Keratinocyte (primary cell): ENCODE measurements around the gene UQCRC1. TPM values are rescaled to one million over a fixed set of nuclear protein-coding genes. Genes with fewer than 3 reads are reported as not detected.

ENCODE experiments used
- DNase-seq: peaks from one replicate; pipeline ENCODE4 v3.0.0-alpha.2; 2011; ENCODE audit warnings: low read depth, missing footprints, low spot score
- FAIRE-seq: peaks from 2 replicates; lab custom pipeline; 2011; peaks lifted over from hg19 to GRCh38; lab: Jason Lieb, UNC
- H2AFZ ChIP-seq: 2 replicates; pipeline ENCODE4 v1.6.0; 2012; ENCODE audit warnings: low read length, control low read depth, inconsistent platforms; ENCODE audit not compliant: control insufficient read depth
- H3K27ac ChIP-seq: 2 replicates; pipeline ENCODE4 v1.5.1; 2011; ENCODE audit warnings: low read length; ENCODE audit not compliant: control insufficient read depth, insufficient read depth
- H3K27me3 ChIP-seq: 3 replicates; pipeline ENCODE4 v1.6.0; 2011; ENCODE audit warnings: low read length; ENCODE audit not compliant: control insufficient read depth, insufficient read depth; ENCODE audit errors: extremely low read depth
- H3K36me3 ChIP-seq, 2 experiments: 2 replicates in 1 of 2; 3 replicates in 1 of 2; pipeline ENCODE4 v1.5.1; 2011; ENCODE audit warnings: low read length in 2 of 2, mild to moderate bottlenecking in 1 of 2; ENCODE audit not compliant: control insufficient read depth in 2 of 2, insufficient read depth in 2 of 2; ENCODE audit errors: extremely low read depth in 1 of 2
- H3K4me1 ChIP-seq: 3 replicates; pipeline ENCODE4 v1.5.1; 2011; ENCODE audit warnings: low read length; ENCODE audit not compliant: control insufficient read depth, insufficient read depth; ENCODE audit errors: extremely low read depth
- H3K4me2 ChIP-seq: 3 replicates; pipeline ENCODE4 v1.6.0; 2011; ENCODE audit warnings: low read depth, low read length; ENCODE audit not compliant: control insufficient read depth, insufficient read depth; ENCODE audit errors: extremely low read depth
- H3K4me3 ChIP-seq, 3 experiments: fragments of 200-600 bp in 1 of 3; sonication (generic) in 1 of 3; 2 replicates in 2 of 3; 3 replicates in 1 of 3; pipeline ENCODE4 v1.5.1; 2011 to 2016; ENCODE audit warnings: low read length in 3 of 3, mild to moderate bottlenecking in 3 of 3, control low read depth in 2 of 3, inconsistent platforms in 1 of 3, low read depth in 1 of 3, mixed read lengths in 1 of 3, mixed run types in 1 of 3, moderate library complexity in 1 of 3; ENCODE audit not compliant: control insufficient read depth in 2 of 3, insufficient read depth in 2 of 3; ENCODE audit errors: extremely low read depth in 1 of 3
- H3K79me2 ChIP-seq: 2 replicates; pipeline ENCODE4 v1.6.0; 2012; ENCODE audit warnings: low read length; ENCODE audit not compliant: control insufficient read depth, insufficient read depth
- H3K9ac ChIP-seq: 3 replicates; pipeline ENCODE4 v1.6.0; 2011; ENCODE audit warnings: low read length; ENCODE audit not compliant: control insufficient read depth, insufficient read depth; ENCODE audit errors: extremely low read depth
- H3K9me1 ChIP-seq: 3 replicates; pipeline ENCODE4 v1.6.0; 2011; ENCODE audit warnings: low read length; ENCODE audit not compliant: control insufficient read depth, insufficient read depth; ENCODE audit errors: extremely low read depth
- H3K9me3 ChIP-seq: 2 replicates; pipeline ENCODE4 v1.5.1; 2012; ENCODE audit warnings: low read depth, low read length; ENCODE audit not compliant: control insufficient read depth
- H4K20me1 ChIP-seq: 3 replicates; pipeline ENCODE4 v1.6.0; 2011; ENCODE audit warnings: low read length; ENCODE audit not compliant: control insufficient read depth, insufficient read depth; ENCODE audit errors: extremely low read depth
- EZH2 ChIP-seq: IDR thresholded peaks from one replicate; pipeline ENCODE4 v1.6.1; 2012; ENCODE audit warnings: inconsistent platforms, mild to moderate bottlenecking, low read length, moderate library complexity
- dilution Hi-C: fragments of 300-500 bp; cut with MboI; formaldehyde crosslinking; loops from one replicate; pipeline ENCODE4 v1.7.0; 2020; ENCODE audit warnings: low sequenced_read_pairs; ENCODE audit not compliant: extremely low pct_ligation_motif_present
- polyA plus RNA-seq, 5 experiments: library from polyadenylated mRNA; depleted of rRNA in 3 of 5; stranded (reverse) in 3 of 5; stranded (forward) in 1 of 5; unstranded in 1 of 5; fragments of >200 nt; gene quantifications; 1 replicate in 1 of 5; 2 replicates in 3 of 5; 3 replicates in 1 of 5; pipeline versions ENCODE4 v1.2.1 to v1.2.3, GENCODE V29; 2011 to 2012; ENCODE audit warnings: missing spikeins in 2 of 5, low read depth in 1 of 5, low replicate concordance in 1 of 5
- TF ChIP-seq, protein P1 (sequence below), 3 experiments: IDR thresholded peaks in 1 of 3; conservative IDR thresholded peaks in 1 of 3; optimal IDR thresholded peaks in 1 of 3; 2 replicates in 2 of 3; 3 replicates in 1 of 3; pipeline versions ENCODE3 to v1.5.1; 2011; ENCODE audit warnings: low read length in 3 of 3, mild to moderate bottlenecking in 3 of 3, moderate library complexity in 2 of 3, control low read depth in 1 of 3, inconsistent platforms in 1 of 3; ENCODE audit not compliant: insufficient read depth in 2 of 3; ENCODE audit errors: extremely low read depth in 1 of 3

UQCRC1 gene
- polyA plus RNA-seq, 1 donor (not counting 4 experiments of a cell fraction or from before 2014, with no cell fraction given), result 440 TPM

DNA sequence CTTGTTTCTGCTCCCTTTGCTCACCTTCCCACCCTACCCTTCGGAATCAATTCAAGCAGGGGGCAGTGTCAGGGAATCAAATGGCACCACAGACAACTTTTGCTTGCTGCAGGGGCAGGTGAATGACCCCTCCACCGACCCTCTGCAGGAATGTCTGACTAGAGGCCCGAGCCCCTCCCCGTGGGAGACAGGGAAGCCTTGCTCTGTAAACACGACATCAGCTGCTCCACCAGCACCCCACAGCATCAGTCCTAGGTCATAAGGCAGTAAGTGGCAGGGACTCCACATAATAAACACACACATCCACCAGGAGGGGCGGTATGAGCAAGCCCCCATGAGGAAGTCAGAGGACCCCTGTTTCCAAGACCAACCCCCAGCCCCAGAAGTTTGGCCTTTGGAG, 27.9 kb upstream of the UQCRC1 start:
- Histone ChIP-seq H3K4me3 (no peak overlapping the region), H4K20me1 (peaks cover 2% of the 10 kb centered on the region), H3K36me3 (peaks cover 5 to 7% of the 10 kb centered on the region in 2 experiments), H3K27me3 (no peaks in the 10 kb centered on the region), H3K4me2 (no peak overlapping the region), H3K9ac (no peak overlapping the region), H3K79me2 (peaks cover 13% of the 10 kb centered on the region), H3K4me1 (peaks cover 11% of the 10 kb centered on the region), H3K9me1 (peaks cover 2% of the 10 kb centered on the region), H3K27ac (no peak overlapping the region), H3K9me3 (no peaks in the 10 kb centered on the region), H2AFZ (no peak overlapping the region)
- dilution Hi-C loops, result no loop called here
- no peak for TF ChIP-seq EZH2
- TF ChIP-seq, protein P1, sequence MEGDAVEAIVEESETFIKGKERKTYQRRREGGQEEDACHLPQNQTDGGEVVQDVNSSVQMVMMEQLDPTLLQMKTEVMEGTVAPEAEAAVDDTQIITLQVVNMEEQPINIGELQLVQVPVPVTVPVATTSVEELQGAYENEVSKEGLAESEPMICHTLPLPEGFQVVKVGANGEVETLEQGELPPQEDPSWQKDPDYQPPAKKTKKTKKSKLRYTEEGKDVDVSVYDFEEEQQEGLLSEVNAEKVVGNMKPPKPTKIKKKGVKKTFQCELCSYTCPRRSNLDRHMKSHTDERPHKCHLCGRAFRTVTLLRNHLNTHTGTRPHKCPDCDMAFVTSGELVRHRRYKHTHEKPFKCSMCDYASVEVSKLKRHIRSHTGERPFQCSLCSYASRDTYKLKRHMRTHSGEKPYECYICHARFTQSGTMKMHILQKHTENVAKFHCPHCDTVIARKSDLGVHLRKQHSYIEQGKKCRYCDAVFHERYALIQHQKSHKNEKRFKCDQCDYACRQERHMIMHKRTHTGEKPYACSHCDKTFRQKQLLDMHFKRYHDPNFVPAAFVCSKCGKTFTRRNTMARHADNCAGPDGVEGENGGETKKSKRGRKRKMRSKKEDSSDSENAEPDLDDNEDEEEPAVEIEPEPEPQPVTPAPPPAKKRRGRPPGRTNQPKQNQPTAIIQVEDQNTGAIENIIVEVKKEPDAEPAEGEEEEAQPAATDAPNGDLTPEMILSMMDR (optimal IDR thresholded peaks at IDR 0.05 in 1 of 3, IDR thresholded peaks at IDR 0.05 in 1 of 3, conservative IDR thresholded peaks at IDR 0.05 in 1 of 3; ENCODE audit: extremely low read depth in 1 of 3, insufficient read depth in 2 of 3, low read length in 3 of 3), result no peak
- FAIRE-seq (no peak), DNase-seq (no peak)

DNA sequence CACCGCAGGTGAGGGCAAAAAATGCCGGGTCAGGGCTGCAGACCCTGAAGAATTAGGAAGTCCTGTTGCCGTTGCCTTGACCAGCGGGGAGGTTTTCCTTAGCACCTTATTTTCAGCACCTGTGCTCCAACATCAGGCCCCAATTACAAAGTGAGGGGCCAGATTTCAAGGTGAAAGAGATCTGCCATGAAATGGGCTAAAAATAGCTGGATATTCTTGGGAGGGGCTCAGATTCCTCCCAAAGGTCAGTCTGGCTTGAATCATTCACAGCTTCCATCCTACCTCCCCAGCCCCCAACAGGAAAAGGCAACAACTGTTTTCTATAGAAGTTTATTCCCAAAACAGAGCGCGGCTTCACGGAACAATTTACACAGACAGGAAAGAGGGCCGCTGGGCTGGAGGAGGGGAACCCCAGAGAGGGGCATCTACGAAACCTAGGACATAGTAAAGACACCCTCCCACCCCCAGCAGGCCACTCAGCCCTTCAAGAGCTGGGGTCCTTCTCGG, 26.8 kb upstream of the UQCRC1 start:
- Histone ChIP-seq H4K20me1 (peaks cover 2% of the 10 kb centered on the region), H3K27ac (no peak overlapping the region), H3K36me3 (peaks cover 11 to 12% of the 10 kb centered on the region in 2 experiments), H3K4me3 (peak overlapping the region; percentile 77 to 93 (median 80)), H3K4me1 (peaks cover 11% of the 10 kb centered on the region), H3K4me2 (peak overlapping the region; percentile 96), H3K9me1 (peaks cover 2% of the 10 kb centered on the region), H3K9ac (peak overlapping the region; percentile 72), H2AFZ (peak overlapping the region; percentile 85), H3K79me2 (peaks cover 13% of the 10 kb centered on the region), H3K9me3 (no peaks in the 10 kb centered on the region), H3K27me3 (no peaks in the 10 kb centered on the region)
- no peak for TF ChIP-seq EZH2
- TF ChIP-seq, protein P1 (optimal IDR thresholded peaks at IDR 0.05 in 1 of 3, IDR thresholded peaks at IDR 0.05 in 1 of 3, conservative IDR thresholded peaks at IDR 0.05 in 1 of 3; ENCODE audit: extremely low read depth in 1 of 3, insufficient read depth in 2 of 3, low read length in 3 of 3), result no peak
- dilution Hi-C loops, result no loop called here
- FAIRE-seq (no peak), DNase-seq (no peak)
